GM12878 (cell line): ENCODE measurements around the gene ACACB. TPM values are rescaled to one million over a fixed set of nuclear protein-coding genes. Genes with fewer than 3 reads are reported as not detected.

Experiments used
- ATAC-seq: fragments of 200-7000 bp; cut with Tn5 transposase; 3 replicates; pipeline ENCODE4 v1.9.1; 2020; ENCODE audit warnings: mild to moderate bottlenecking, moderate library complexity
- BruUV-seq: library from RNA; stranded (reverse); fragments of 400-500 nt; replicated peaks from 2 replicates; lab custom pipeline; 2021; lab: Mats Ljungman, UMichigan
- CTCF ChIA-PET: fragments of 300-600 bp; sonication (Branson Sonifier 250); formaldehyde crosslinking; extraction: SDS; loops from one replicate; lab custom pipeline; 2021; ENCODE audit warnings: inconsistent platforms; lab: Yijun Ruan, JAX
- POLR2A ChIA-PET: fragments of 350-600 bp; formaldehyde crosslinking; extraction: SDS; loops from one replicate; lab custom pipeline; 2021; ENCODE audit warnings: inconsistent platforms; lab: Charles Lee
- RAD21 ChIA-PET: fragments of 300-600 bp; sonication (Branson Sonifier 250); formaldehyde crosslinking; loops from one replicate; lab custom pipeline; 2023; ENCODE audit warnings: antibody characterized with exemption; ENCODE audit not compliant: unreplicated experiment; lab: Charles Lee
- SMC1A ChIA-PET: fragments of 300-600 bp; sonication (Branson Sonifier 250); formaldehyde crosslinking; loops from one replicate; lab custom pipeline; 2023; ENCODE audit not compliant: unreplicated experiment, uncharacterized antibody; lab: Charles Lee
- DNase-seq: peaks from one replicate; pipeline ENCODE4 v3.0.0-alpha.2; 2011; ENCODE audit warnings: low read depth, low spot score
- FAIRE-seq: peaks from 3 replicates; lab custom pipeline; 2011; peaks lifted over from hg19 to GRCh38; lab: Jason Lieb, UNC
- H2AFZ ChIP-seq: 2 replicates; pipeline ENCODE4 v1.6.0; 2011; ENCODE audit warnings: low read depth, low read length, control low read depth; ENCODE audit not compliant: control insufficient read depth
- H3K27ac ChIP-seq: 2 replicates; pipeline ENCODE4 v1.5.1; 2011; ENCODE audit warnings: control low read depth; ENCODE audit not compliant: control insufficient read depth, insufficient read depth
- H3K27me3 ChIP-seq, 2 experiments: replicated peaks in 1 of 2; 2 replicates each; pipeline versions ENCODE4 v1.6.0 to v1.6.1; 2011; ENCODE audit warnings: low read length in 1 of 2; ENCODE audit not compliant: control insufficient read depth in 2 of 2, insufficient read depth in 2 of 2
- H3K36me3 ChIP-seq, 2 experiments: 2 replicates each; pipeline ENCODE4 v1.5.1; 2011; ENCODE audit warnings: low read length in 1 of 2; ENCODE audit not compliant: control insufficient read depth in 2 of 2, insufficient read depth in 2 of 2
- H3K4me1 ChIP-seq: 2 replicates; pipeline ENCODE4 v1.6.1; 2011; ENCODE audit warnings: mild to moderate bottlenecking, low read length, moderate library complexity, mixed read lengths; ENCODE audit not compliant: control insufficient read depth, insufficient read depth
- H3K4me2 ChIP-seq: 2 replicates; pipeline ENCODE4 v1.6.0; 2011; ENCODE audit warnings: control low read depth; ENCODE audit not compliant: control insufficient read depth, insufficient read depth
- H3K4me3 ChIP-seq: fragments of 200-600 bp; sonication (generic); 2 replicates; pipeline ENCODE4 v1.5.1; 2016
- H3K79me2 ChIP-seq: 2 replicates; pipeline ENCODE4 v1.6.0; 2011; ENCODE audit warnings: low read length; ENCODE audit not compliant: control insufficient read depth, insufficient read depth
- H3K9ac ChIP-seq: 2 replicates; pipeline ENCODE4 v1.8.0; 2011; ENCODE audit warnings: low read length, control low read depth, mixed read lengths; ENCODE audit not compliant: control insufficient read depth, insufficient read depth
- H3K9me3 ChIP-seq: replicated peaks from 3 replicates; pipeline ENCODE4 v1.5.1; 2011; ENCODE audit warnings: mild to moderate bottlenecking, low read length; ENCODE audit not compliant: control insufficient read depth, insufficient read depth
- H4K20me1 ChIP-seq: 2 replicates; pipeline ENCODE4 v1.6.0; 2011; ENCODE audit not compliant: control insufficient read depth, insufficient read depth
- CUX1 ChIP-seq: IDR thresholded peaks from 2 replicates; pipeline ENCODE4 v1.6.1; 2012; ENCODE audit warnings: improper control_type of control experiment, low read depth, low read length; ENCODE audit not compliant: insufficient replicate concordance
- IRF3 ChIP-seq: fragments of 450-650 bp; IDR thresholded peaks from 2 replicates; pipeline ENCODE4 v1.6.1; 2014; ENCODE audit warnings: mild to moderate bottlenecking
- IRF4 ChIP-seq: IDR thresholded peaks from 2 replicates; pipeline ENCODE4 v1.6.1; 2011; ENCODE audit warnings: low read depth, low read length
- IRF5 ChIP-seq: fragments of 450-650 bp; IDR thresholded peaks from 2 replicates; pipeline ENCODE4 v1.6.1; 2017; ENCODE audit warnings: borderline replicate concordance
- KAT2A ChIP-seq: conservative IDR thresholded peaks from 2 replicates; pipeline ENCODE4 v1.6.1; 2011; ENCODE audit warnings: low read depth, low read length; ENCODE audit not compliant: control insufficient read depth
- MTA3 ChIP-seq: IDR thresholded peaks from 2 replicates; pipeline ENCODE4 v1.6.1; 2012; ENCODE audit warnings: low read length, inconsistent platforms, borderline replicate concordance
- MXI1 ChIP-seq: fragments of 150-350 bp; IDR thresholded peaks from 2 replicates; pipeline ENCODE4 v1.6.1; 2011; ENCODE audit warnings: low read depth, mild to moderate bottlenecking, inconsistent platforms, low read length, improper control_type of control experiment
- PAX8 ChIP-seq: fragments of 450-650 bp; IDR thresholded peaks from 2 replicates; pipeline ENCODE4 v1.6.1; 2017; ENCODE audit warnings: mild to moderate bottlenecking, moderate library complexity
- RELB ChIP-seq: fragments of 450-650 bp; IDR thresholded peaks from 2 replicates; pipeline ENCODE4 v1.6.1; 2017; ENCODE audit warnings: low read depth, mild to moderate bottlenecking, moderate library complexity
- SPI1 ChIP-seq: IDR thresholded peaks from 2 replicates; pipeline ENCODE4 v1.6.1; 2011; ENCODE audit warnings: low read depth, mild to moderate bottlenecking, low read length, moderate library complexity, borderline replicate concordance; ENCODE audit not compliant: insufficient read depth
- SREBF2 ChIP-seq: IDR thresholded peaks from 2 replicates; pipeline ENCODE4 v1.6.1; 2012; ENCODE audit warnings: mild to moderate bottlenecking, low read length
- SUZ12 ChIP-seq: fragments of 200-600 bp; sonication (generic); IDR thresholded peaks from one replicate; pipeline ENCODE4 v1.6.1; 2018; ENCODE audit warnings: antibody characterized with exemption, mild to moderate bottlenecking; ENCODE audit not compliant: unreplicated experiment
- YBX1 ChIP-seq: fragments of 450-650 bp; IDR thresholded peaks from 2 replicates; pipeline ENCODE4 v1.6.1; 2016; ENCODE audit warnings: antibody characterized with exemption
- ZNF217 ChIP-seq: fragments of 450-650 bp; IDR thresholded peaks from 2 replicates; pipeline ENCODE4 v1.6.1; 2017; ENCODE audit warnings: antibody characterized with exemption, mild to moderate bottlenecking
- WGBS: methylation state at CpG from one replicate; pipeline ENCODE4 v1.1.6; 2016; ENCODE audit warnings: low lambda C conversion rate; ENCODE audit not compliant: insufficient replicate concordance, insufficient coverage; ENCODE audit errors: missing lambda C conversion rate; 5-methylcytosine and 5-hydroxymethylcytosine counted together
- in situ Hi-C: fragments of 300-500 bp; cut with MboI; formaldehyde crosslinking; loops from 9 replicates; pipeline ENCODE4 v1.14.3; 2018; ENCODE audit warnings: mixed read lengths
- intact Hi-C: fragments of 100-400 bp; cut with micrococcal nuclease; formaldehyde crosslinking; loops from one replicate; pipeline ENCODE4 v1.14.2; 2022; ENCODE audit not compliant: unreplicated experiment
- polyA plus RNA-seq, 11 experiments: library from polyadenylated mRNA; depleted of rRNA in 4 of 11; unstranded in 6 of 11; stranded (reverse) in 5 of 11; fragments of >200 nt; fragmentation: Nextera tagmentation in 4 of 11; fragmentation: Illumina TruSeq in 1 of 11; extraction: Ambion mirVana in 4 of 11; extraction: Trizol in 1 of 11; gene quantifications; 1 replicate in 1 of 11; 2 replicates in 10 of 11; pipeline versions ENCODE4 v1.2.1 to v1.2.3, GENCODE V29; 2011 to 2016; ENCODE audit warnings: inconsistent platforms in 2 of 11, missing spikeins in 2 of 11, low read depth in 1 of 11
- total RNA-seq, 4 experiments: library from RNA; depleted of rRNA in 3 of 4; stranded (reverse); fragments of >200 nt in 3 of 4; fragmentation: Illumina TruSeq in 1 of 4; extraction: Trizol in 1 of 4; gene quantifications; 2 replicates each; pipeline versions ENCODE4 v1.2.1 to v1.2.3, GENCODE V29; 2013 to 2021

The ACACB gene
- total and polyA plus RNA-seq, 10 of the 15 experiments (the other 5 are each of a cell fraction or from before 2014, with no cell fraction given): 0.05 to 1.9 (median 0.38) TPM; not detected in 2

GRCh38 chr12:109170324-109170723 lies 53.9 kb downstream of the ACACB start:
- ATAC-seq (no peak), FAIRE-seq (no peak), DNase-seq (no peak)
- no peaks in the 10 kb centered on the region for H3K9me3 ChIP-seq
- no peak overlapping the region for H3K4me2 ChIP-seq
- H4K20me1 ChIP-seq: no peaks in the 10 kb centered on the region
- intact Hi-C loops: no loop called here
- ChIA-PET SMC1A (no interaction called here), CTCF (no interaction called here), RAD21 (no interaction called here), POLR2A (no interaction called here)
- H3K79me2 ChIP-seq: no peaks in the 10 kb centered on the region
- H2AFZ ChIP-seq: no peak overlapping the region
- no peaks in the 10 kb centered on the region for H3K36me3 ChIP-seq
- in situ Hi-C loops: no loop called here
- no peaks in the 10 kb centered on the region for H3K27me3 ChIP-seq
- no peak overlapping the region for H3K27ac ChIP-seq
- no peak overlapping the region for H3K4me3 ChIP-seq
- H3K4me1 ChIP-seq: no peaks in the 10 kb centered on the region
- 79% methylated on average over 7 of the region's 7 CpGs for WGBS
- no TSS peak for BruUV-seq
- no peak overlapping the region for H3K9ac ChIP-seq
- TF ChIP-seq PAX8 (no peak), YBX1 (no peak), RELB (no peak), ZNF217 (no peak), SUZ12 (no peak), CUX1 (no peak), IRF4 (no peak), MXI1 (no peak), MTA3 (no peak), KAT2A (no peak), SPI1 (no peak), IRF5 (no peak), IRF3 (no peak), SREBF2 (no peak)
